Activated T-helper 9 cell treated with anti-CD3 and anti-CD28 coated beads, Interleukin-2, amount 50 U/mL, for 16 hours (primary cell): Measurements from ENCODE around the gene ANXA7.
A peak's percentile ranks its signal among the peaks of the same experiment; 100 is the strongest.

Experiments
- DNase-seq: peaks from one replicate; pipeline ENCODE4 v3.0.0-alpha.2; 2020; ENCODE audit warnings: low read depth

ANXA7 gene

DNA sequence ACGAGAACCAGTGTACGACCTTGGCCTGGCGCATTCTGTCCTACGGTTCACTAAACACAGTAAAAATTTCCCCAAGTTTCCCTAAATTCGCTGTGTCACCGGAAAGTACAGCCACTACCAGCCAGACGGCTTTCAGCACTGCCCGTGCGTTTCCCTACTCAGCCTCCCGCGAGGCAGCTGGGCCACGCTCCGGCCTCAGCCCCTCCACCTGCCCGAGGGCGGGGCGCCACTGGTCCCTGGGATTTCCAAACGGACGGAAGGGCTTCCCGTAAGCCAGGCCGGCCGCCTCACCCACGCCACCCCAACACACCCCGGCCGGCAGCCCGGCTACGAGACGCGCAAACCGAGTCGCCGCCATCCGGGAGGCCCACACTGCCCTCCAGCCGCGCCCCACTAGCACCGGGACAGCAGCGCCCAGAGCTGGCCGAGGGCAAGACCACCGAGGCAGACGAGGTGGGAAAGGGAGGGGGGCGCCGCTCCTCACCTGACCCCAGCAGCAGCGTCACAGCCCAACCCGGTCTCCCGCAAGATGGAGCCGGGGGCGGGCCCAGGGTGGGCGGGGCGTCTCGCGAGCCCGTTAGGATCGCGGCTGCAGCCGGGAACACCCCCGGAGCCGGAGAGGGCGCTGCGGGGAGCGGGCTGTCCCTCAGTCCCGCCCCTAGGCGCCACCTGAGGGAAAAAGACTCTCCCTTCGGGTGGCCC is at the start of gene ANXA7:
Gene ANXA7 (minus strand): TSS at position 531 of the 702 bp plus-strand sequence. CDS start 13,202 bp downstream, outside the sequence.
- DNase-seq, result peak; percentile 94

GRCh38 chr10:73460897-73461296 is 47.0 kb upstream of the ANXA7 start:
- DNase-seq, result no peak

- DNase-seq, result no peak
Observed at GRCh38 chr10:73459683-73460314, 45.9 kb upstream of the ANXA7 start.

DNA sequence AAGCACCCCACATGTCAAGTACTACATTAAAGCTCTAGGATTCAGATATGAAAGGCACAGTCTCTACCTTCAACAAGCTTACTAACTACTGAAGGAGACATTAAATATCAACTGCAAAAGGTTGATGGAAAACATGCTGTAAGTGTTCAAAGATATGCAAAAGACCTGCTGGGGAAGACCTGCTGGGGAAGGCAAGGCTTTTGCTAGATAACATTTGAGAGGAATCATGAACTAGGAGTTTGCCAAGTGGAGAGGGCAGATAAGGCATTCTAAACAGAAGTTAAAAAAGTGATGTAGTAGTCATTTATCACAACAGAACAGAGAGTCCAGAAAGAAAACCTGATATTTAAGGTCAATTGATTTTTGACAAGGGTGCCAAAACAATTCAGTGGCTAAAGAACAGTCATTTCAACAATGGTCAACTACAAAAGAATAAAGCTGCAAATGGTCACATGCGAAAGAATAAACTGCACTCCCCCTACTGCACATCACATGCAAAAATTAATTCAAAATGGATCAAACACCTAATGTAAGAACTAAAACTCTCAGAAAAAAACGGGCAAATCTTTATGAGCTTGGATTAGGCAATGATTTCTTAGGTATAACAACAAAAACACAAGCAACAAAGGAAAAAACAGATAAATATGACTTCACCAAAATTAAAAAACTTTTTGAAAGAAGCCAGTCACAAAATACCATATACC is 42.5 kb upstream of the ANXA7 start:
- DNase-seq, result no peak

- no peak for DNase-seq
Observed at GRCh38 chr10:73449113-73449512, 35.3 kb upstream of the ANXA7 start.

DNA sequence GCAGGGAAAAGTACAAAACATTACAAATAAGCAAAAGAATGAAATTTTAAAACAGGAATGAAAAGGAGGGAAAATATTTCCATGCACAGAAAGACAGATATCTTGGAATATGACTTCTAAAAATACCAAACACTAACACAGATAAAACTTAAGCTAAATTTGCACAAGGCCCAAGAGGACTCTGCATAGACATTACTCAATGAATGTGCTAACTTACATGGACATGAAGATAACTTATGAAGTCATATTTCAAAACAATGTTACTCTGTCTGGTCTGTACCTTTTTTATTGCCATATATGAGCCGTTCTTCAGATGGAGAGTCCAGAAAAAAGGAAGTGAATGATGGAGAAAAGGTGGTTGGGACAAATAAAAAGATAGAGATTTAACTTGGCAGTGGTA is 34.5 kb upstream of the ANXA7 start:
- DNase-seq, result no peak

GRCh38 chr10:73446926-73447325 is 33.1 kb upstream of the ANXA7 start:
- no peak for DNase-seq

DNA sequence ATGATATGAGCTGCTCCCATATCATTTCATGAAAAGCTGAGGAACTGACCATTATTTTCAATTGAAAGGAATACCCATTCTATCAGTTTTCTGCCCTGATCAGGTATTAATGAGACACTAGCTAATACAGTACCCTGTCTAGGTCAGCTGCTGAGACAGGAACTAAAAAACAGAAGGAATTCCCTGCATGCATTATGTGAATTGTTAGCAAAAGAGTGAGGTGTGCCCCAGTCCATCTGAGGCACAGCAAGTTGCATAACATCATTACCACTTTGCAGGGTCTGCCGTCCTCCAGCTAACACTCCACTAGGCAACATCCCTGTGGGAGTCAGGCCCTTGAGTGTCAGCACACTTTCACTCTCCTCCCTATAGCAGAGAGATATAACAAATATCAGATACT is 30.6 kb upstream of the ANXA7 start:
- no peak for DNase-seq

DNA sequence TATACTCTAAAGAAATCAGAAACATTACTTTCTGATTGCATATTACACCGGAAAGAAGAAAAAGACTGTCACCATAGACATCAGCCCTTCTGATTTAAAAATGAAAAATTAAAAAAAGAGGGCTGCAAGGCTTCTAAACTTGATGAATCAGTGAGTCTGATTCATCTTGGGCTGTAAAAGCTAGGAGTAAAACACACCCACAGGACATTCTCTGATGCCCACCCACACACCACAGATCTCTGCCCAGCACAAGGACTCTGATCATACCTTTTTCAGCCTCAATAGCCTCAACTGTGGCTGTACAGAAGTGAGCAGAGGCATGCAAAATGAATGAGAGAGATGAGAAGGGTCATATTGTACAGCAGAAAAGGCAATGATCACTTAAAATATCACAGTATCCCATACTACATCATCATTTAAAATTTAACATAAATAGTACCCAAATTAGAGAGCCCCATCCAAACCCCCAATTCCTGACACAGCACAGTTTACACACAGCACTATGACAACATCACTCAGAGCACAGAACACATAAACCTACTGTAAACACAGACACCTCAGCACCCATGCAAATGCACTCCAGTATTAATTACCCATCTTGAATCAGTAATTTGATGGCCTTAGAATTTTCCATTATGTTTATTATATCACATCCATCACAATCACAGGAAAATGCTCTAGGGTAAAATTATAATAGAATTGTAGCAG is 25.9 kb upstream of the ANXA7 start:
- DNase-seq, result no peak

GRCh38 chr10:73439055-73439454 is 25.2 kb upstream of the ANXA7 start:
- DNase-seq, result no peak

GRCh38 chr10:73433538-73433867 is 19.6 kb upstream of the ANXA7 start, which contains the start of gene MSS51:
TSS of gene MSS51 (minus strand) at chr10:73433561. CDS start at chr10:73428284, 5,277 bp downstream.
- no peak for DNase-seq

GRCh38 chr10:73432646-73433537 is 19.0 kb upstream of the ANXA7 start:
- no peak for DNase-seq

- no peak for DNase-seq
Observed at GRCh38 chr10:73426318-73426717, 12.5 kb upstream of the ANXA7 start.

GRCh38 chr10:73424478-73424877 is 10.6 kb upstream of the ANXA7 start:
- DNase-seq, result no peak

DNA sequence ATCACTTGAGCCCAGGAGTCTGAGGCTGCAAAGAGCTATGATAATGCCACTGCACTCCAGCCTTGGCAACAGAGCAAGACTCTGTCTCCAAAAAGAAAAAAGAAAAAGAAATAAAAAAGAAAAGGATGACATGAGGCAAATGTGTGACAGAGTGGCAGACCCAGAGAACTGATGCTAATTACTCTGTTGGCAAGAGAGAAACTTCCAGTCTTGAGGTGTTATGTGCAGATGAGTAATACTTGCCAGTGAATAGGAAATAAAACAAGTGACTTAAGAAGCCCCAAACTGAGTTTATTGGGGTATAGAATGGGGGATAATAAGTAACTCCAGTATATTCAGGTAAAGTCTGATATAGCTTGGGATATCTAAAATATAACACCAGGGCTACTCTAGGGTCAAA is 9.5 kb upstream of the ANXA7 start:
- DNase-seq, result no peak

- no peak for DNase-seq
Observed at GRCh38 chr10:73416571-73416970, 2.7 kb upstream of the ANXA7 start.

DNA sequence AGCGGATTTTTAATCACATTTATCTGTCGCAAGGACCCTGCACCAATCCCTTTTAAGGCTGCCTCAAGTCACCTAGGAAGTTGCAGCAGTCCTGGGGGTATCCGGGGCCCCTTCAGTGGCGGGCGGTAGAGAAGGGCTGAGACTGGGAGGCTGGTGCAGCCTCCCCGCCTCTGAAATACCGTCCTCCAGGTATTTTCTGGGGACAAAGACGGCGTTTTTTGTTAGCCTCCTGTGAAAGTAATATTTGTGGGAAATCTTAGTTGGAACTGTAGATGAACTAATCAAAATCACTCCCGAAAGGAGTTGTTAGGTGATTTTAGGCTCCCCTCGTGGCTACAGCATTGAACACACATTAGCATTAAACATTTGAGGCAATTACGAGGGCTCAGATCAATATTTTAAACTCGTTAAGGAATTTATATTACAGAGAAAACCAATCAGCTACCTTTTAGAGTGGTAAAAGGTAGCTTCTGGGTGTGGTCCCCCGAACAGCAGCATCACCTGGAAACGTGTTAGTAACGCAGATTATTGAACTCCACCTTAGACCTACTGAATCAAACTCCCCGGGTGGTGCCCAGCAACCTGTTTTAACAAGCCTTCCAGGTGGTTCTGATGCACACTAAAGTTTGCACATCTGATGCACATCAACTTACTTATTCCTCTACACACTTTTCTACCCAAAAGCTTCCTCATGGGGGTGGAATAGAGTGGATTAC is 530 bp upstream of the ANXA7 start:
- DNase-seq, result no peak

GRCh38 chr10:73413108-73413527 is 740 bp downstream of the ANXA7 start:
- peak; percentile 24 for DNase-seq

DNA sequence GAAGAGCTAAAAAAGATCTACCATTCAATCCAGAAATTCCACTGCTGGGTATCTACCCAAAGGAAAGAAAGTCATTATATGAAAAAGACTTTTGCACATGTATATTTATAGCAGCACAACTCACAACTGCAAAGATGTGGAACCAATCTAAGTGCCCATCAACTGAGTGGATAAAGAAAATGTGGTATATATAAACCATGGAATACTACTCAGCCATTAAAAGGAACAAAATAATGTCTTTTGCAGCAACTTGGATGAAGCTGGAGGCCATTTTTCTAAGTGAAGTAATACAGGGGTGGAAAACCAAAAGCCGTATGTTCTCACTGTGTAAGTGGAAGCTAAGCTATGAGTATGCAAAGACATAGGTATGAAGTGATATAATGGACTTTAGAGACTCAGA is 3.0 kb downstream of the ANXA7 start:
- DNase-seq, result no peak

- no peak for DNase-seq
Observed at GRCh38 chr10:73408978-73409521, 4.8 kb downstream of the ANXA7 start.

DNA sequence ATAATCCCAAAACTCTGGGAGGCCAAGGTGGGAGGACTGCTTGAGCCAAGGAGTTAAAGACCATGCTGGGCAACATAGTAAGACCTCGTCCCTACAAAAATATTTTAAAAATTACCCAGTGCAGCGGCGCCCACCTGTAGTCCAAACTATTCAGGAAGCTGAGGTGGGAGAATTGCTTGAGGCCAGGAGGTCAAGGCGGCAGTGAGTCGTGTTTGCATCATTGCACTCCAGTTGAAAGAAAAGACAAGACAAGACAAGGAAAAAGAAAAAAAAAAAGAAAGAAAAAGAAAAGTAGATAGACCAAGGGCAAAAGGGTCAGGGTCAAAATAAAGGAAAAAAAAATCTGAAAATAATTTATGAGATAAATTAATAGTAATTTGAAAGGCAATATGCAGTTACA is 5.8 kb downstream of the ANXA7 start:
- DNase-seq, result no peak
